ENCODE data around the gene DIO3. TPM values are rescaled to one million over a fixed set of nuclear protein-coding genes. Genes with fewer than 3 reads are reported as not detected.
"Not testable (repeated sequence)": the region's sequence is repeated elsewhere in the genome, so short reads cannot be mapped to it uniquely, and the experiment has no call there.

The DIO3 gene
- total RNA-seq, 1 experiment from 2014 or later, result 0.26 TPM

DNA sequence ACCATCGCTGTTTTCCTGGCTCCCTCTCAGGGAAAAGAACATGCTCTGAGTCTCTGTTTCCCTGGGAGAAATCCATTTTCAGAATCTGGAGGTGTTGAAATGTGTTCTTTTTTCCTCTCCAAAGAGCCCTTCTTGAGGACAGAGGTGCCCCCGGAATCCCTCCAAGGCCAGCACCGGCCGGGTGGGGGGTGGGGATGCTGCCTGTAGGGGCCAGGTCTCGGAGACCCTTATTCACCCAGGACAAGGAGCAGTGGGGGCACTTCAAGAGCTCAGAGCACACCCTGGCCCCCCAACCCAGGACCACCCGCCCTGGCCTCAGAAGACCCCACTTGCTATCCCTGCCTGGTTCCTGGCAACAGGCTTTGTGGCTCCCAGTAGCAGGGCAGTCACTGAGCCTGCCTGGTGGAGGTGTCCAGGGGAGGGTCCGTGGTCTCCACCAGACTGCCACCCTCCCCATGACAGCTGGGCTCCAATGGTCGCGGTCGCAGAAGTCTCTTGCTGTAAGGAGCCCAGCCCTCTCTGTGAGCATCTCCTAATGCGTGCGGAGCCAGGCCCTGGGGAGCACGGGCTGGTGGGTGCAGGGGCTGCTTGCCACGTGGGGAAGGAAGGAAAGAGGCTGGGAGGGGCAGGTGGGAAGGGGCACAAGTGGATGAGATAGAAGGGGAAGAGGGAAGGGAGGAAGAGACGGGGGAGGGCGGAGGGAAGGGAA, 13.2 kb upstream of the DIO3 start:
- H3K36me3 ChIP-seq (ENCODE audit: low read depth), result no peaks in the 10 kb centered on the region
- no peaks in the 10 kb centered on the region for H4K20me1 ChIP-seq (ENCODE audit: insufficient read depth)
- H3F3A ChIP-seq (ENCODE audit: insufficient read depth, low read depth), result peaks cover 11% of the 10 kb centered on the region; the same call in 1 of the 2 replicates
- DNase-seq, result no peak
- ChIA-PET POLR2A (ENCODE audit: unreplicated experiment) (interaction anchor here (0.7 kb wide), 1 partner anchor 901 kb away, joined by 3 read pairs; no protein-coding TSS in a partner anchor), CTCF (no interaction called here)
- intact Hi-C loops (cut with micrococcal nuclease; ENCODE audit: unreplicated experiment), result no loop called here
- no peaks in the 10 kb centered on the region for H3K79me2 ChIP-seq (ENCODE audit: low read depth)
- H2AFZ ChIP-seq, result no peak overlapping the region
- no peaks in the 10 kb centered on the region for H3K9me2 ChIP-seq (ENCODE audit: insufficient read depth)
- TF ChIP-seq EZH2 (IDR thresholded peaks at IDR 0.05; ENCODE audit: low read depth), result no peak
- TF ChIP-seq, protein P1, sequence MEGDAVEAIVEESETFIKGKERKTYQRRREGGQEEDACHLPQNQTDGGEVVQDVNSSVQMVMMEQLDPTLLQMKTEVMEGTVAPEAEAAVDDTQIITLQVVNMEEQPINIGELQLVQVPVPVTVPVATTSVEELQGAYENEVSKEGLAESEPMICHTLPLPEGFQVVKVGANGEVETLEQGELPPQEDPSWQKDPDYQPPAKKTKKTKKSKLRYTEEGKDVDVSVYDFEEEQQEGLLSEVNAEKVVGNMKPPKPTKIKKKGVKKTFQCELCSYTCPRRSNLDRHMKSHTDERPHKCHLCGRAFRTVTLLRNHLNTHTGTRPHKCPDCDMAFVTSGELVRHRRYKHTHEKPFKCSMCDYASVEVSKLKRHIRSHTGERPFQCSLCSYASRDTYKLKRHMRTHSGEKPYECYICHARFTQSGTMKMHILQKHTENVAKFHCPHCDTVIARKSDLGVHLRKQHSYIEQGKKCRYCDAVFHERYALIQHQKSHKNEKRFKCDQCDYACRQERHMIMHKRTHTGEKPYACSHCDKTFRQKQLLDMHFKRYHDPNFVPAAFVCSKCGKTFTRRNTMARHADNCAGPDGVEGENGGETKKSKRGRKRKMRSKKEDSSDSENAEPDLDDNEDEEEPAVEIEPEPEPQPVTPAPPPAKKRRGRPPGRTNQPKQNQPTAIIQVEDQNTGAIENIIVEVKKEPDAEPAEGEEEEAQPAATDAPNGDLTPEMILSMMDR (conservative IDR thresholded peaks at IDR 0.05), result no peak
- no peak overlapping the region for H3K27ac ChIP-seq
- no peak overlapping the region for H3K4me2 ChIP-seq
- peaks cover 22% of the 10 kb centered on the region for H3K4me1 ChIP-seq (replicated peaks; ENCODE audit: insufficient read depth)
- no peaks in the 10 kb centered on the region for H3K9me3 ChIP-seq (ENCODE audit: insufficient read depth, low read depth)
- no peaks in the 10 kb centered on the region for H3K27me3 ChIP-seq (ENCODE audit: insufficient read depth, low read depth)
- no TSS peak for BruUV-seq (replicated peaks)
- no peak overlapping the region for H3K4me3 ChIP-seq

GRCh38 chr14:101548710-101549109, 12.6 kb upstream of the DIO3 start:
- POLR2A ChIA-PET (ENCODE audit: unreplicated experiment), result interaction anchor here (0.7 kb wide), 1 partner anchor 901 kb away, joined by 3 read pairs; no protein-coding TSS in a partner anchor
- TF ChIP-seq, protein P1 (conservative IDR thresholded peaks at IDR 0.05), result no peak
- no peak for TF ChIP-seq EZH2 (IDR thresholded peaks at IDR 0.05; ENCODE audit: low read depth)
- H3F3A ChIP-seq (ENCODE audit: insufficient read depth, low read depth), result peaks cover 14% of the 10 kb centered on the region; the same call in 1 of the 2 replicates
- DNase-seq, result no peak
- intact Hi-C loops (cut with micrococcal nuclease; ENCODE audit: unreplicated experiment), result no loop called here
- H2AFZ ChIP-seq, result no peak overlapping the region
- H4K20me1 ChIP-seq (ENCODE audit: insufficient read depth), result no peaks in the 10 kb centered on the region
- H3K4me3 ChIP-seq, result no peak overlapping the region
- H3K9me3 ChIP-seq (ENCODE audit: insufficient read depth, low read depth), result no peaks in the 10 kb centered on the region
- H3K4me1 ChIP-seq (replicated peaks; ENCODE audit: insufficient read depth), result peaks cover 25% of the 10 kb centered on the region
- no peaks in the 10 kb centered on the region for H3K36me3 ChIP-seq (ENCODE audit: low read depth)
- H3K27me3 ChIP-seq (ENCODE audit: insufficient read depth, low read depth), result no peaks in the 10 kb centered on the region
- H3K4me2 ChIP-seq, result no peak overlapping the region
- H3K27ac ChIP-seq, result no peak overlapping the region
- CTCF ChIA-PET, result no interaction called here
- H3K79me2 ChIP-seq (ENCODE audit: low read depth), result no peaks in the 10 kb centered on the region
- no TSS peak for BruUV-seq (replicated peaks)
- no peaks in the 10 kb centered on the region for H3K9me2 ChIP-seq (ENCODE audit: insufficient read depth)

GRCh38 chr14:101549154-101549553, 12.1 kb upstream of the DIO3 start:
- no peak overlapping the region for H2AFZ ChIP-seq
- peaks cover 14% of the 10 kb centered on the region; the same call in 1 of the 2 replicates for H3F3A ChIP-seq (ENCODE audit: insufficient read depth, low read depth)
- no peaks in the 10 kb centered on the region for H4K20me1 ChIP-seq (ENCODE audit: insufficient read depth)
- intact Hi-C loops (cut with micrococcal nuclease; ENCODE audit: unreplicated experiment), result no loop called here
- H3K27ac ChIP-seq, result no peak overlapping the region
- no peak overlapping the region for H3K4me2 ChIP-seq
- ChIA-PET CTCF (no interaction called here), POLR2A (ENCODE audit: unreplicated experiment) (no interaction called here)
- TF ChIP-seq EZH2 (IDR thresholded peaks at IDR 0.05; ENCODE audit: low read depth), result no peak
- TF ChIP-seq, protein P1 (conservative IDR thresholded peaks at IDR 0.05), result no peak
- no TSS peak for BruUV-seq (replicated peaks)
- H3K9me3 ChIP-seq (ENCODE audit: insufficient read depth, low read depth), result no peaks in the 10 kb centered on the region
- DNase-seq, result no peak
- peaks cover 30% of the 10 kb centered on the region for H3K4me1 ChIP-seq (replicated peaks; ENCODE audit: insufficient read depth)
- H3K9me2 ChIP-seq (ENCODE audit: insufficient read depth), result no peaks in the 10 kb centered on the region
- no peak overlapping the region for H3K4me3 ChIP-seq
- no peaks in the 10 kb centered on the region for H3K36me3 ChIP-seq (ENCODE audit: low read depth)
- H3K27me3 ChIP-seq (ENCODE audit: insufficient read depth, low read depth), result no peaks in the 10 kb centered on the region
- H3K79me2 ChIP-seq (ENCODE audit: low read depth), result no peaks in the 10 kb centered on the region

DNA sequence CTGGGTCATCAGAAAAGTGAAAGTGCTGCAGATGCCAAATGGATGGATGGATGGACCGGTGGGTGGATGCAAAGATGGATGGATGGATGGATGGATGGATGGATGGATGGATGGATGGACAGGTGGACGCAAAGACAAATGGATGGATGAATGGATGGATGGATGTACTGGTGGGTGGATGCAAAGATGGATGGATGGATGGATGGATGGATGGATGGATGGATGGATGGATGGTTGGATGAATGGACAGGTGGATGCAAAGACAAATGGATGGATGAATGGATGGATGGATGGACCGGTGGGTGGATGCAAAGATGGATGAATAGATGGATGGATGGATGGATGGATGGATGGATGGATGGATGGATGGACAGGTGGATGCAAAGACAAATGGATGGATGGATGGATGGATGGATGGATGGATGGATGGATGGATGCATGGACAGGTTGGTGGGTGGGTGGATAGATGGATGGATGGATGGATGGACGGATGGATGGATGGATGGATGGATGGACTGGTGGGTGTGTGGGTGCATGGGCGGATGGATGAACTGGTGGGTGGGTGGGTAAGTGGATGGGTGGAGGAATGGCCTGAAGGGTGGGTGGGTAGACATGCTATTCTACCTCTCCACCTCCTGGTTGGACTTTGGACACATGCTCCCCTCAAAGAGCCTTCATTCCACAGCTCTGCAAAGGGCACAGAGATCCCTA, 10.9 kb upstream of the DIO3 start:
- H4K20me1 ChIP-seq (ENCODE audit: insufficient read depth); BruUV-seq (replicated peaks); H3K27ac ChIP-seq; H3K4me2 ChIP-seq; H3K36me3 ChIP-seq (ENCODE audit: low read depth); H3K9me3 ChIP-seq (ENCODE audit: insufficient read depth, low read depth); H2AFZ ChIP-seq; POLR2A ChIA-PET (ENCODE audit: unreplicated experiment); H3K27me3 ChIP-seq (ENCODE audit: insufficient read depth, low read depth); CTCF ChIA-PET; H3K9me2 ChIP-seq (ENCODE audit: insufficient read depth); DNase-seq; H3K4me3 ChIP-seq; H3K79me2 ChIP-seq (ENCODE audit: low read depth): not testable (repeated sequence)
- Histone ChIP-seq H3F3A (ENCODE audit: insufficient read depth, low read depth) (peaks cover 14% of the 10 kb centered on the region; the same call in 1 of the 2 replicates), H3K4me1 (replicated peaks; ENCODE audit: insufficient read depth) (peaks cover 33% of the 10 kb centered on the region)
- intact Hi-C loops (cut with micrococcal nuclease; ENCODE audit: unreplicated experiment), result loop anchor here (10.0 kb wide), 1 partner anchor 814 kb away; the partner anchor contains the start of genes CINP and TECPR2
